ENCODE measurements around the gene GRK6.

GRK6 gene

DNA sequence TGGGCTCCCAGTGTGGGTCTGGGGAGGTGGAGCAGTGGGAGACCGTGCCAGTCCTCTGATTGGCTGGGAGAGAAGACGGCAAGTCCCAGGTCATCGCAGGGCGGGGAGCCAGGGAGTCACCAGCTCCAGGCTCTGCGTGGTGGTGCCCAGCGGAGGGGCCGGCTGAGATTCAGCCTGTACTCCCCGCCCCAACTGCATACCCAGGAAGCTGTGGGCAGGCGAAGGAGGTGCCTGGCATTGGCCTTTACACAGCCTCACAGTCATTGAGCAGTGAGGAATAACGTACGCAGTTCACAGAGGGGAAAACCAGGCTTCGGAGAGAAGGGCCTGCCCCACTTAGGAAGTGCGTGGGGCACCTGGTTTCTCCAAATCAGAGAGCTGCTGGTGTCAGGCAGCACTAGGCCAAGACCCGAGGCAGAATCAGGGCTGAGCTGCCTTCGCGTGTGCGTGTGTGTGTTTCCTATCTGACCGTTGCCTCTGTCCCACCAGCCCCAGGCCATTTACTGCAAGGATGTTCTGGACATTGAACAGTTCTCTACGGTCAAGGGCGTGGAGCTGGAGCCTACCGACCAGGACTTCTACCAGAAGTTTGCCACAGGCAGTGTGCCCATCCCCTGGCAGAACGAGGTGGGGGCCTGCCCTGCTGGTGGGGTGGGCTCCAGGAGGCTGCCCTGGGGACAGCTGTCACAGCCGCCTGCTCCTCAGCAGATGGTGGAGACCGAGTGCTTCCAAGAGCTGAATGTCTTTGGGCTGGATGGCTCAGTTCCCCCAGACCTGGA, 13.9 kb downstream of the GRK6 start:
- no peak for DNase-seq (ENCODE audit: low read depth in 2 of 2)

DNA sequence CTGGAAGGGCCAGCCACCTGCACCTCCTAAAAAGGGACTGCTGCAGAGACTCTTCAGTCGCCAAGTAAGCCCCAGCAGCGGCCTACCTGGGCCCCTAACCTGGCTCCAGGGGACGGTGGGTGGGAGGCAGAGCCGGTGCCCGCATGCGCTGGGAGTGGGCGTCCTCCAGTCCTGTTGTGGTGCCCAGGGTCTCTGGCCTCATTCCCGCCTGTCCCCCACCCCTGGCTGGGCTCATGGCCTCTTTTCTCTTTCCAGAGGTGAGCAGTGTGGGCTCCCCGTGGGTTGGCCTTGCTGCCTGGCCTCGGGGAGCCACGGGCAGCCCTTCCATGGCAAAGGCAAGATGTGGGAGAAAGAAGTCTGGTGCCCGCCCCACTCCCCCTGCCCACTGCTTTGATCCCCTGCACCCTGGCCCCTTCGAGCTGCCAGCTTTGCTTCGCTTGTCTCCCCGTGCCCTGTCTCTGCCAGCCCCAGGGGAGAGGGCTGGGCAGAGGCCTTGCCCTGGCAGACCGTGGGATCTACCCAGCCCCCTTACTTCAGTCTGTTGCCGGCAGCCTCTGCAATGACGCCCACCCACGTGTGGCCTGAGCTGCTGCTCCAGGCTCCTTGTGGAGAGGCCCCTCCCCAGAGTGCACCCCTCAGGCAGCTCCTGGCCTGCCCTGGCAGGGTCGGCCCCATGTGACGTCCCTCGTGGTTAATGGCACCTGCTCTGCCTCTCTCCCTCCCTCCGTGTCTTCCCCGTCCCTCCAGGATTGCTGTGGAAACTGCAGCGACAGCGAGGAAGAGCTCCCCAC, 14.7 kb downstream of the GRK6 start:
- no peak for DNase-seq (ENCODE audit: low read depth in 2 of 2)

DNA sequence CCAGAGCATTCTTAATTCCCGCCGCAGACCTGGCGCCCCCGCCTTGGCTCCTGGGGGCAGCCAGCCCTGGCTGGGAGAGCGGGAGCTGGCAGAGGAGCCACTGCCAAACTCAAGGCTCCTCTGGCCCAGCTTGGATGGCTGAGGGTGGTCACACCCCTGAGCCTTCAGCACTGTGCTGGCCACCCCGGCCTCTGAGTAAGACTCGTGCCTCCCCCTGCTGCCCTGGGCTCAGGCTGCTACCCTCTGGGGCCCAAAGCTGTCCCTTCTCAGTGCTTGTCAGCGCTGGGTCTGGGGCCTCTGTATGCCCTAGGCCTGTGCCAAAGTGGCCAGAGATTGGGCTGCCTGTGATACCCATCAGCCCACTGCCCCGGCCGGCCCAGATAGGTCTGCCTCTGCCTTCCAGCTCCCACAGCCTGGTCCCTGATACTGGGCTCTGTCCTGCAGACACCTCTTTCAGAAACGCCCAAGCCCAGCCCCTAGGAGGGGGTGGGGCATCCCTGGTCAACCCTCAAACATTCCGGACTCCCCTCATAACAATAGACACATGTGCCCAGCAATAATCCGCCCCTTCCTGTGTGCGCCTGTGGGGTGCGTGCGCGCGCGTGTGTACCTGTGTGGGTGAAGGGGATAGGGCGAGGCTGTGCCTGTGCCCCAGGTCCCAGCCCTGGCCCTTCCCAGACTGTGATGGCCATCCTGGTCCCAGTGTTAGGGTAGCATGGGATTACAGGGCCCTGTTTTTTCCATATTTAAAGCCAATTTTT, 15.8 kb downstream of the GRK6 start:
- DNase-seq (ENCODE audit: low read depth in 2 of 2), result no peak

- DNase-seq (ENCODE audit: low read depth in 2 of 2), result no peak
Measured at GRCh38 chr5:177443144-177443983, 16.9 kb downstream of the GRK6 start.

- DNase-seq (ENCODE audit: low read depth in 2 of 2), result no peak
Measured at GRCh38 chr5:177444106-177445051, 17.9 kb downstream of the GRK6 start.

- no peak for DNase-seq (ENCODE audit: low read depth in 2 of 2)
Measured at GRCh38 chr5:177445052-177445916, 18.8 kb downstream of the GRK6 start.

- no peak for DNase-seq (ENCODE audit: low read depth in 2 of 2)
Measured at GRCh38 chr5:177445917-177446199, 19.4 kb downstream of the GRK6 start.

- peak in 1 of 2 experiments; percentile 45 for DNase-seq (ENCODE audit: low read depth in 2 of 2)
Measured at GRCh38 chr5:177446200-177447065, 20.0 kb downstream of the GRK6 start, which contains the start of gene PRR7. Gene PRR7, plus strand, starts transcription at chr5:177446814. Its CDS starts 8,254 bp downstream, at chr5:177455068.

- DNase-seq (ENCODE audit: low read depth in 2 of 2), result no peak
Measured at GRCh38 chr5:177447066-177447610, 20.7 kb downstream of the GRK6 start.

- no peak for DNase-seq (ENCODE audit: low read depth in 2 of 2)
Measured at GRCh38 chr5:177447611-177448243, 21.3 kb downstream of the GRK6 start.

DNA sequence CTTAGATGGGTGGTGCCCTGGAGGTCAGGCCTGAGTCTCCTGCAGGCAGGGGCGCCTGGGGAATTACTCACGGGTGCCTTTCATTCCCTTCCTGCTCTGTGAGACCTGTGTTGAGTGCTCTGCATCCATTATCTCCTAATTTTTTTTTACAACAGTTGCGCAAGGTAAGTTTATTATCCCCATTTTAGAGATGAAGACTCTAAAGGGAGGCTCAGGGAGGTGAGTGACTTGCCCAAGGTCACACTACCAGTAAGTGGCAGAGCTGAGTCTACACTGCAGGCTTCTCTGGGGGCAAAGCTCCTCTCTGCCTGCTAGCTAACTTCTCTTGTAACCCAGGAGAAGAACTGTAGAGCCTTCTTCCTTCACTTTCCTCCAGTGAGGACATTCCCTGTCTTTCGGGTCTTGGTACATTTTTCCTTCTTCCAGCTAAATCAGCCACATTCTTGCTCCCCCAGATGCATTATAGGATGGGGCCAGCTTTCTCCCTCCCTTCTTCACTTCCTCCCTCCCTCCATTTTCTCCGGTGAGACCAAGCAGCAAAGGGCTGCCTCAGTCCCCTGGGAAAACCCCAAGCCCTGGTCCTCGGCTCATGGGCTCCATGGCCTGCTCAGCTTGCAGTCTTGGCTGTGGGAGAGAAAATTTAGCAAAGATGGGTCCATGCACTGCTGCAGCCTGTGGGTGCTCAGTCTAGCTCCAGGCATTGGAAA, 21.9 kb downstream of the GRK6 start:
- no peak for DNase-seq (ENCODE audit: low read depth in 2 of 2)

DNA sequence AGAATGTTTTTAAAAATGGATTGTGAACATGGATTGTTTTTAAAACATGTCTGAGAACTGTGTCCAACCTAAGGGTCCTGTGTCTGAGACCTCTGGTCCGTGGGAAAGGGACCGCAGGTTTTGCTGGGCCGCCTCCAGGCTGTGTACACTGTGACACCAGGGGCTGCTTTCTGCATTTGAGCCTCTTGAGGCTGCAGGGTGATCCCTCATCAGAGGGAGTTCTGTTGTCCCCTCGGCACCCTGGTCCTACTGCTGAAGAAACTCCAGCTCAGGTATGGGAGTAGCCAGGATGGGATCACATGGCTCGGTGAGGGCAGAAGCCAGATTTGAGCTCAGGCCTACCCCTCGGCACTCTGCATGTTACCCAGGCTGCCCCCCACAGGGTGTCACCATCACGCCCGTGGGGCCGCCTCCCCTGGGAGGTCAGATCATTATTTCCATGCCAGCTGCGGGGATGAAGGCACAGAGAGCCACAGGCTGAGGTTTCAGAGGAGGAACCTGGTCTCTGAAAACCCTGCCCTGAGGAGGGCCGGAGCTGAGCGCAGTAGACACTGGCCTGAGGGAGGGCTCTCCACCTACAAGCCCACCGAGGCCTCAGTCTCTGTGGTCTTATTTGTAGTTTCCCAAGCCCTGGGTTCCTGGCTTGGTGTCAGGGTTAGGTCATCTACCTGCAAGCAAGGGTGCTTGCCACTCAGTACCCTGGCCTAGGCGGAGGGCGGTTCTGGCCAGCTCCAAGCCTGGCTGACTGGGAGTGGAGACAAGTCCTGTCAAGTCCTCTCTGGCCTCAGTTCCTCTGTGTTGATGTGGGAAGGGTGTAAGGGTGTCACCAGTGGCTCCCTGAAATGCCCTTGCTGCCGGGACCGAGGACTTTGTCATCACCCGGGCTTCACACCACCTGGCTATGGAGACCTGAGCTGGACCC, 22.9 kb downstream of the GRK6 start:
- no peak for DNase-seq (ENCODE audit: low read depth in 2 of 2)

- DNase-seq (ENCODE audit: low read depth in 2 of 2), result no peak
Measured at GRCh38 chr5:177450667-177451424, 24.4 kb downstream of the GRK6 start.

GRCh38 chr5:177452688-177453638, 26.5 kb downstream of the GRK6 start:
- DNase-seq (ENCODE audit: low read depth in 2 of 2), result no peak
